GM19397 (cell line): ENCODE data around the gene PRLR.

ENCODE experiments used
- ATAC-seq: cut with Tn5 transposase; IDR thresholded peaks from one replicate; pipeline ENCODE4 v1.9.1; 2021; ENCODE audit warnings: mild to moderate bottlenecking, moderate library complexity; ENCODE audit not compliant: unreplicated experiment

The PRLR gene

DNA sequence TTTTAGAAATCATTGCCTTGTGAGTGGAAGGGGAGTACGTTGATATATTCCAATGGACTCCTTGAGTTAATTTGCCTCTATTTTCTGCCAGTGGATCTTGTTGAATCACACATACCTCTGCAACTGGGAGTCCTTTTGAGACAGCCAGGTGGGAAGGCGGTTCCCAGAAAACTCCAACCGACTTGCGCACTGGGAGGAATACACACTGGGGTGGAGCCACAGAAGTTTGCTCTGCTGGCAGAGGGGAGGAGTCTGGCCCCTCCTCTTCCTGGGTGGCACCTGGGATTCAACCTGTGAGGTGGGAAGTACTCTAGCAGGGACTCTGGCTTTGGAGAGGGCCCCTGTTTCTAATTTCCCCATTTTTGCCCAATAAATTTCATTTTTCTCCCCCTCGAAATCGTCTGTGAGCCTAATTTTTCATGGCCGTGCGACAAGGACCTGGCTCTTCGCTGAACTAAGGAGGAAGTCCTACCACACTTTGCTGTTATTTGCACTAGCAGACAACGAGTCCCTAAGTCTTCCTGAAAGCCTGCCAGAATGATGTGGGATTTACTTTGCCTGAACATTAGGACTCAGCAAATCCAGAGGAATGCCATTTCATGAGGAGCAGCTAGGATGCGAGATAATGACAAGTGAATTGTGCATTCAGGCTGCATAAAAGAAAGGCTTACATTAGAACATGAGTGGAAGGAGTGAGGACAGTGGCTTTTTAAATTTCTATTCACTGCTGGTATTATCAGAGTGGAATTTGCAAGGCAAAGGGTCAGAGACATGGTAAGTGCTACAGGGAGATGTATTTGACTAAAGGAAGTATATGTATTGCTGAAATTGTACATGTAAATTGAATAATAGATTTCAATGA, 67.2 kb downstream of the PRLR start:
- no peak for ATAC-seq

DNA sequence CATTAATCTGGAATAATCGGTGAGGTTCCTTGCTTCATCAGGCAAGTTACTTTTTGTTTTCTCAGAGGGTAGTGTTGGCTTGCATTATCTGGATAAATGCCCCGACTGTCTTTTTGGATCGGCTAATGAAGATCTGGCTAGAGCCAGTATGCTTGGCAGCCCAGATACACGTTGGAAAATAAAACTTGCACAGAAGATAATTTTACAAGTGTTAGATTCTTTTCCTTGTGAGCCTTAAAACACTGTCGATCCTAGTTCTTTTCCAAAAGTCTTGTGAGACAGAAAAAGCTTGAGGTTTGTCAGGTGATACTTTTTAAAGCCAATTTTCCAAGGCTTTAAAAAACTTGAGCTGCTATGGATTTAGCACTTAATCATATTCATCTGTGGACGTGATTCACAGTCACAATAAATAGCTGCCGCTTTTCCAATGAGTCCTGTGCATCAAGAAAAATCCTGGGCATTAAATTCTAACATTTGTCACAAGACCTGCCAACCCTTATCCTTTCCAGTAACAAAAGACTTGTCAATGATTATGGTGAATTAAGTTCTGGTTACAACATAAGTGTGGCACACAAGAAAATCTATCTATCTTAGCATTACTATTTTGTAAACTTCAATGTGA, 68.5 kb downstream of the PRLR start:
- ATAC-seq, result no peak

DNA sequence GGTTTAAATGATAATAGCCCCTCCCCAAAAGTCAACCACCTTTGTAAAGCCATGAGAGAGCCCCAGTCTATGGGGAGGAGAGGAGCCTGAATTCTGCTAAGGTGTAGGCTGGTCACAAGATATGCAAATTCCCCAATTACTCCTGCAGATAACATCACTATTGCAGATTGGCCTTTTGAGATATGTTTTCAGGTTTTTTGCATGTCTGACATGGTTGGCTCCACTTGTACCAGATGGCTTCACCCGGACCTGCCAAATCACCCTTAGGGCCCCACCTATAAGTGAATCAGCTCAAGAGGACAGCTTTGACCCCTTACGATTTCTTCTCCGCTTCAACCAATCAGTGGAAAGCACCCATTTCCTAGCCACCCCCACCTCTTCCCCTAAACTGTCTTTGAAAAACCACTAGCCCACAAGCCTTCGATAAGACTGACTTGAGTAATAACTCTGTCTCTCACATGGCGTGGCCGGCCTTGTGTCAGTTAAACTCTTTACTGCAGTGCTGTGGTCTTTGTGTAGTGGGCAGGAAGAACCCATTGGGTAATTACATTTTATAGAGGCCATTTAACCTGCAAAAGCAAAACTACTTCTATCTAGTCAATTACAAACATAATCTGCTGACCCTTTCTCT, 69.7 kb downstream of the PRLR start:
- ATAC-seq, result no peak

DNA sequence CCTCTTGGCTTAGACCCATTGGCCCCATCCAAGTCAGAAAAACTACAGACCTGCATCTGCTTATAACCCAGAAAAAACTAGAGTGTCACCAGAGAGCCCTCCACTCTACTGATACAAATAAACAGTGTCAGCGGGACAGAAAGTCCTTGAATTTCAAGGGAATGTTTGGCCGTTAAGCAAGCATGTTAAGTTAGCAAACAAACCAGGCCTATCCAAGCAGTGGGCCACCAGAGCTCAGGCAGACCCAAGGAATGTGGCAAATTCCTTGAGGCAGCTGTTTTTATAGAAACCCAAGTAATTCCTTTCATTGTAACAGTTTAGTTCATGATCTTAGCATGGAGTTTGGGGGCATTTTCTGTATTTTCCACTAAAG, 70.9 kb downstream of the PRLR start:
- no peak for ATAC-seq

DNA sequence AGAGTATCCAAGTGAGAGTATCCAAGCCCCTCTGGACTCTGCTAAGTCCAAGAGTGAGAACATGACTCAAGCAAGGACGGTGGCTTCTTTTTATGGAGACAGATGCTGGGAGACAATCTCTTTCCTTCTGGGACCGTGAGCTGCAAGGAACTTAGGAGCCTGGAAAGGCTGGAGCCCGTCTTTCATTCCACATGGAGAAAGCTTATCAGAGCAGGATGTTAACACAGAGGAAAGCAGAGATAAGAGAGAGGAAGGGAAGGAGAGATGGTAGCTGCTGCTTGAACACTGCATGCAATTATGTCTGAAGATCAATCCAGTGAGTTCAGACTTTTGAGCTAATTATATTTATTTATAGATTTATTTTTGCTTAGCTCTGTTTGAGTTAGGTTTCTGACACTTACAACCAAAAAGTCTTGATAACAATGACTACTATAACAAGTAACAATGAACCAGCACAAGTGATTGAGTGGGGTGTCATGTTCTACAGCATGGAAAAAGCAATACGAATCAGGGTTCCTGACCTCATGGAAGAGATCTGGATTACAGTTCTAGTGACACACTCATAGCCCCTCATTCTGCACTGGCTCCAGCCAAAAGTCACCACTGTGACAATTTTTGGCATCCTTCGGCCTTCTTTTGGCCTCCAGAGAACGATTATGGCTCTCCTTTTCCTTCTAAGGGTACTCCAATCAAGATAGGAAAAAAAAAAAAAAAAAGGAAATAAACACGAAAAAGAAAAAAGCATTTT, 71.5 kb downstream of the PRLR start:
- no peak for ATAC-seq

DNA sequence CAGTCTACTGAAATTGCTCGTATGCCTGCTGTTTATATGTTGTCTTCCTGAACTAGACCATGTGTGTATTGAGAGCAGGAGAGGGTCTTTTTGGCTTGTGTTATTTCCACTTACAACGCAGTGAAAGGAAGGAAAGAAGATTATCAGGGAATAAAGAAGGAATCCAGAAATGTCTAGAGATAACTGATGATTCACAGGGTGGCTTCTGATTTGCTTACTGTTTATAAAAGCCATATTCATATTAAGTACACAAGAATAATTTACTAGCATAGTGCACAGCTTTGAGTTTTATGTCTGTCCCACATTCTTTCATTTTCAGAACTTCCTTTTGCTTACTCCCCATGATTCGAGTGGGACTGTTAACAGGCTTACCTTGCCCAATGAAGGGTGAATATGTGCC, 72.1 kb downstream of the PRLR start:
- ATAC-seq, result no peak

DNA sequence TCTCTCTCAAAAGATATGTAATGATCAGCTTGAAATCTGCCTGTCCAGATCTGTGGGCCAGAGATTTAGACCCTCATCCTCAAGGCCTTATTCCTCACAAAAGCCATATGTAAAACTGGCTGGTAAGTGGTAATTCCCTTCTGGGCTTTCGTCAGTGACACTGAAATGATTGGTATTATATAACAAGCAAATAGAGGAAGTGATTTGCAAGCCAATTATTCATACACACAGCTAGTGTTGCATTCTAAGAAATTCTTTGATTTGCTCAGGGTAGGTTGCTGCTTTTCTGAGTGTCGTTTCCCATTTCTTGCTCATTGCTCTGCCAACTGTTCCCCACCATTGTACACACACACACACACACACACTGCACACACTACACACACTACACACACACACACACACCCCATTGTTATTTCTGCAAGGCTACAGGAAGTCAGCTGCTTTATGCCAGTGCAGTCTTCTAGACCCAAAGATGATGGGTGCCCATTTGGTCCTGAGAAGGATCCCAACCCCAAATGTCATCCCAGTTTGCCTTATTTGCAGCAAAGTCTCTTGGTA, 76.8 kb downstream of the PRLR start:
- ATAC-seq, result no peak

DNA sequence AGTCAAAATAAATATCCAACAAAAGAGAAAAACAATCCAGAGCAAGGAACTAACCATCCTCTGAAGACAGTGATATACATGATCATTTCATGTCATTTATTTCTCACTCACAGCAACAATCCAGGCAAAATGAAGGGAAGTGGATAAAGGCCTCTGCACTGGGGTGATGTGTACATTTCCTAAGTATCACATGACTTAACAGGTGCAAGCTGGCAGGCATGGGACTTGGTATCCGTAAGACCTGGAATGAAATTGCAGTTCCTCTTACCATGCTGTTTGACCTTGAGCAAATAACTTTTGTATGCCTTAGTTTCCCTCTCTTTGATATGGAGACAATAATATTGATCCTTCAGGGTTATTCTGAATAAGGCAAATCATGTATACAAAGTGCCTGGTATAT, 77.6 kb downstream of the PRLR start:
- ATAC-seq, result no peak

DNA sequence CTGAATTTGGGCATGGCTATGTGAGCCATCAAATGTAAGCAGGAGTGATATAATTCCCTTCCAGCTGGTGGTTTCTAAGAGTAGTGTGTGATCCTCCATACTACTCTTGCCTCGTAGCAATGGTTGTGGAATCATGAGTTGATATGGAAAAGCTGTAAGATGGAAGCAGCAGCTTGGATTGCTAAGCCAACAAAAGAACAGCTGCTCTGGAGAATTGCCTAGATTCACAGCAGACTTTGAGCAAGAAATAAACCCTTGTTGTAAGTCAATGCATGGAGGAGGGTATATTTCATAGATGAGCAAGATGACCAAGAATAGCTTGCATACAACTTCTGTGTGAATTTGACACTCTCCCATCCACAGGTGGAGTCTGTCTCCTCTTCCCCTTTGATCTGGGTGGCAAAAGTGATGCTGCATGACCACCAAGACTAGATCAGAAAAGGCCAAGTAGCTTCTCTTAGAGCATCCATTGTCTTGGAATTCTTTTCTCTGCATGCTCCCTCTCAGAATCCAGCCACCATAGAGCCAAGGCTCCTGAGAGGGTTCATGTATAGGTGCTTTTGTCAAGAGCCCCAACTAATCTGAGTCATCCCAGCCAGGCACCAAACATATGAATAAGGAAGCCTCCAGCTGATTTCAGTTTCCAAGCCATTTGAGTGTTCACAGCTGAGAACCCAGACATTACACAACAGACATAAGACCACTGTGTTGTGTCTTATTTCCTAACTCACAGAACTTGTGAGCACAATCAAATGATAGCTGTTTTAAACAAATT, 79.0 kb downstream of the PRLR start:
- no peak for ATAC-seq

DNA sequence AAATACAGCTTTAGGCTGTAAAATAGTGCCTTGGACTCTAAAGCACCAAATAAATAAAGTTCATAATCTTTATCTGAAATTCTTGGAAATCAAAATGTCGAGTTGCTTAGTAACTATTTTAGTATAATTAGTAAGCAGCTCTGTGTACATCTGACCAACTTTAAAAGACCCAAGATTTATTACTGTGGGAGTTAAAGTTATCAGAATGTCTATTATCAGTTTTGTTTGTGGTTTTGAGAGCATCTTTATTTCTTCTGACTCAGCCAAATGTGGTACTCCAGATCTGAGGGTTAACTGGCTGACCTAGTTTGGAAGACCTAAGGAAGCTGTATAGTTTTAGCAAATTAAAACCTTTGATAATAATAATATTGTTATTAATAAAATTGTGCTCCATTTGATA, 81.2 kb downstream of the PRLR start:
- ATAC-seq, result no peak

DNA sequence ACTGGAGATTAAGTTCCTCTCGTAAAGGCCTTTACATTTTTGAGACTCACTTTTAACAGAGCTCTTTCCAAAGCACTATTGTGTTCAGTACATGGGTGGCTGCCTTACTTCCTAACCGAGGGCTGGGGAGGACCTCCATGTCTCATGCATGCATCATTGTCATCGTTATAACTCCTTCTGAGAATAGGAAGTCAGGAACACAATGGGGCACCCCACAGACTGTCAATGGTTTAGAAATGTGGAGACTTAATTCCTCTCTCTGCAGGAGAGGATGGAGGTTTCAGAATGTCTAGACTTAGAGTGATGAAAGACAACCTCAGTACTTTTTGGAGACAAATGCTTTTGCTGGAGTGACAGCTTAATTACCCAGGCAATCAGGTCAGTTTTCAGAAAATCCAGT, 83.9 kb downstream of the PRLR start:
- ATAC-seq, result no peak

DNA sequence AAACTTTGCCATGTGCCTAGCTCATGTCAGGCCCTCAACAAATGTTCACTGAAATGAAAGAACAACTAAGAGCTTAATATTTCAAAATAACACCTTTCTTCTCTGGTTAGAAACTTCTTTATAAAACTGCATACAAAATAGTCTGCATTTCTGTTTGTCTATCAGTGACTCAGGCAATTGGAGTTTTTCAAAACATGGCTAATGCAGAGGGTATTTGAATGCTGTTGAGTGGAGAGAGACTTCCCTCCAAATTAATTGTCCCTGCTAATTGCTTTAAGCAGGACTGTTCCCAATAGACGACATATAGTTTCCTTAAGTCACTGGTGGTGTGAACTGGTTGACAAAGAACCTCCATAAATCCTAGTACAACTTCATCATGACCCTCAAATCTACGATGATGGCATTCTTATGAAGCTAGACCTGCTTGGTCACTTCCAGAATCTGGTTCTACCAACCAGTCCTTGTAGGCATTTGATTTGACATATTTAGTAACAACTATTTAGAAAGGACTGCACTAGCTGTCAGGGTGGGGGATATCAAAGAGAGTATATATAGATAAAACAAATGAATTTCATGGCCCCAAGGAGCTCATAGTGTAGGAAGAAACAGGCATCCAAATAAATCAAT, 84.5 kb downstream of the PRLR start:
- no peak for ATAC-seq

DNA sequence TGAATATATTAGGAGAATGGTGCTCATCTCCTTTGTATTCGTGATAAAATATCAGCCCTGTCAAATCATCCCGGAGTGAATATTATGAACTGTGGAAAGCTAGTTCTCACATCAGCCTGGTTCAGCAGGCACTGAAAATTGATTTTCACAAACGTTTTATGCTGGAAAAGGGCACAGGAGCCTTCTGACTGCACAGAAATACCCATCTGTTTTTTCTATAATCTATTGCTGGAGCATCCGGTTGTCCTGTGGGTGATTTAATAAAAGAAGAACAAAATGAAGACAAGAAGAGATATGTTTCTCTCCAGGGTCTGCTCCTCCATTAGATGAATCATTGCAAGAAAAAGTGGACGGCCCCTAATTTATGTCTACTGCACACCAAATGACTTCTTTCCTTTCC, 85.3 kb downstream of the PRLR start:
- ATAC-seq, result no peak

DNA sequence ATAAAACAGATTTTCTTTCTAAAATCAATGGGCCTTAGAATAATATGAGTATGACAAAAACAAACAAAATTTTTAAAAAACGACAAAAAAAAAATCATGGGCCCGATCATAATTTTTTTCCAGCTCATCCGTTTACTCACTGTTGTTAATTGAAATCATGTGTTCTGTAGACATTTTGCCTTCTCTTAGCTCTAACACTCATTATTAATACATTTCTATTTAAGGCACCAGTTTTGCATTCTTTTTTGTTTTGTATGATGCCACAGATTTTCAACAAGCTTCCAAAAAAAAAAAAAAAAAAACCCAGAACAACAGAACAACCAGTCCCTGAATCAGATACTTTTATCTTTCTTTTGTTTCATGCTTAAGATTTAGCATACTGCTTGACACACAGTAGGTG, 86.4 kb downstream of the PRLR start:
- no peak for ATAC-seq

DNA sequence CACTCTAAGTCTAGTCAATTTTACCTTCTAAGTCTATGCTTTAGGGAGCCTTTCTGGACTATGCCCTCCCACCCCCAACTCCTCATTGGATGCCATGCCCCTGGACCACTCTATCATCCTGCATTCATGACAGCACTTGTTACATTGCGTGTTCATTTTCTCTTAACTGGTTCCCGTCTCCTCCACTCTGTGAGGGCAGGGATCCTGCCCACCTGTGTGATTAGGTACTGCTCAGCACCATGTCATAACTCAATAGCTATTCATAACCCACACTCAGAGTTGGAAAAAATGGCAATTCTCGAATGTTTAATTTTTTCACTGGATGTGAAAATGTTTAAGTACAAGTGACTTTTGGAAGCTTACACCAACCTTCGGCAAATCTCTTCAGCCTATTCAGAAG, 88.5 kb downstream of the PRLR start:
- ATAC-seq, result no peak

DNA sequence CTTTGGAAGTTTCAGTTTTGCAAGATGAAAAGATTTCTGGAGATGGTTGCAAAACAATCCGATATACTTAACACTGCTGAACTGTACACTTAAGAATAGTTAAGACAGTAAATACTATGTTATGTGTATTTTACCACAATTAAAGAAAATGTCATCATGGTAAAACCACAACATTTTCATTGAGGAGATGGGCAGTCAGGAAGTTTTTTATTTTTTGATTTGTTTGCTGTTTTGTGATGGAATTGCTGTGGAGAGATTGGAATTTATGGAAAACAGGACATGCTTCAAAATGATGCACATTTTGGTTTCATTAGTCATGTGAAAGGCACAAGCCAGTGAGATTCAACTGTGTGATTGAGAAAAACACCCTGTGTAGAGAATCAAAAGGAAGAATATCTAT, 92.1 kb downstream of the PRLR start:
- no peak for ATAC-seq

DNA sequence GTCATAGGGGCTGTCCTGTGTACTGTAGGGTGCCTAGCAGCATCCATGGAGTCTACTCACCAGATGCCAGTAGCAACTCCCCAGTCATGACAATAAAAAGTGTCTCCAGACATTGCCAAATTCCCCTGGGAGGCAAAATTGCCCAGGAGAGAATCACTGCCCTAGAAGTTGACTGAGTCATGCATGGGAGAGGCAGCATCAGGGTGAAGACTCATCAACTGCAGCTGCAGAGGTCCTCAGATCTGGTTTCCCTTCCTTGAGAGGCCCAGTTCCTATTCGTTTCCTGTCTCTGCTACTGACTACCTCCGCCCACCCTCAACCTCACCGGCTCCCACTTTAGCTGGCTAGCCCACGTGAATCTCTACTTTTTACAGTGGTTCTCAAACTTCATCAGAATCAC, 93.9 kb downstream of the PRLR start:
- ATAC-seq, result no peak

DNA sequence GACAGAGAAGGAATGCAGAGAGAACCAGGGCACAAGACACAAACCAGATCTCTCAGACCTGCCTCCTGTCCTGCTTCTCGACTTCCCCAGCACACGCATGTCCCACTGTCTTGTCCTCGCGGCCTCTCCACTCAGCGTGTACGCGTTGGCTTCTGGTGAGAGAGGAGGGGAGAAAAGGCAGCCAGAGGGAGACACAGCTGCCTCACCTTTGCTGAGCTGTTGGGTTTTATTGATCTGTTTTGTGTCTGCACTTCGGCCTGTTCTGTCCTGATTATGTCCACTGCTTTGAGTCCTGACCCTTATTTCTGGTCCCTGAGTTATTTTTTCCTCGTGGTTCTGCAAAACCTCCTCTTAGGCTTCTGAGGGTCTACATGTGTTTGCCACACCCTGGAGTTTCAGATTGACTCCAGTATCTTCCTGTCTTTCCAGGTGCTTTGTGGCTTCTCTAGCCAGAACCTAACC, 95.0 kb downstream of the PRLR start:
- ATAC-seq, result no peak

DNA sequence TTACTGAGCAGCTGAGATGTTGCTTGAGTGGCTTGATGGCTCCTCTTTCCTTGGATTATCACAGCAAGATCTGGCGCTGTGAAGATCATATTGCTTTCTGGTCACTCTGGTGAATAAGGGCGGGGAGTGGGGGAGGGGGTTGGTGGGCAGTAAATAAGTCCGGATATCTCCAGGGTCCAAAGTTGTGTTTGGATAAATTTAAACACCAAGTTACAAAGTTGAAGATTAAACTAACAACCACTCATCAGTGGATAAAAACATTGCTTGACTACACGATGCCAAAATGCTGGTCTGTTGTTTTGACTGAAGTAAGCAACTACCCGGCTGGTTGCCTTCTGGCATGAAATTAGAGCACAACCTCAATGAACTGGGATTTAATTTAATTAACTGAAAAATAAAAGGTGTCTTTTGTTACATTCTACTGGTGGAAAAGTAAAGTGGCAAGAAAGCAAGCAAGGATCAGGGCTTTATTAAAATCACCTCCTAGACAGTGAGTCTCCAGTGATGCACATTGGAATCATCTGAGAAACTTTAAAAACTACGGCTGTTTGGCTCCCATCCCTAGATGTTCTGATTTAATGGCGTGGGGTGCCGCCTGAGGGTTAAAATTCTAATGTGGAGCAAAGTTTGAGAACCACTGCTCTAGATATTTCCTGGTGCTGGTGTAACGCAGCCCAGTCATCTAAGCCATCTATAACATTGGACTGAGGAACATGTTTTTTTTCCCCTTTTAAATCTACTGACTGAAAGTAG, 95.8 kb downstream of the PRLR start:
- ATAC-seq, result no peak
